Measurements from ENCODE around the gene HAPLN2.
"Not testable (repeated sequence)": the region's sequence is repeated elsewhere in the genome, so short reads cannot be mapped to it uniquely, and the experiment has no call there.

The HAPLN2 gene

GRCh38 chr1:156623946-156624813, 5.0 kb downstream of the HAPLN2 start:
- peak; percentile 65 for DNase-seq

- no peak for DNase-seq
These were observed 5.7 kb downstream of the HAPLN2 start for GRCh38 chr1:156624814-156625435.

- DNase-seq: peak; percentile 38
These were observed 6.3 kb downstream of the HAPLN2 start for GRCh38 chr1:156625436-156626078.

DNA sequence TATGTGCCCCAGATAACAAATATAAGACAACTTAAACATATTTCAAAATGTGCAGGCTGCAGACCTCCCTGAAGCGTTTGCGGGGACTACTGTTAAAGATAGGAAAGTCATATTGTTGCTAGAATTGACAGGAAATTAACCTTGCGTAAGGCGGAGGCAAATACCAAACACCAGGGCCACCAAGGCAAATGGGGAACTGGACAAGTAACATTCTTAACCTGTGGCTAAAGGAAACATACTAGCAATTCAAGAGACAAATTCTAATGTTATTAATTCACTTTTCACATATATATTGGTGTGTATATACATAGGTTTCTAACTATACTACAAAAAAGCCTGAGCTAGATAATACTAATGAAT, 6.8 kb downstream of the HAPLN2 start:
- no peak for DNase-seq

GRCh38 chr1:156627313-156627880, 8.2 kb downstream of the HAPLN2 start:
- DNase-seq: peak; percentile 77

- no peak for DNase-seq
These were observed 10.7 kb downstream of the HAPLN2 start for GRCh38 chr1:156629823-156630449.

DNA sequence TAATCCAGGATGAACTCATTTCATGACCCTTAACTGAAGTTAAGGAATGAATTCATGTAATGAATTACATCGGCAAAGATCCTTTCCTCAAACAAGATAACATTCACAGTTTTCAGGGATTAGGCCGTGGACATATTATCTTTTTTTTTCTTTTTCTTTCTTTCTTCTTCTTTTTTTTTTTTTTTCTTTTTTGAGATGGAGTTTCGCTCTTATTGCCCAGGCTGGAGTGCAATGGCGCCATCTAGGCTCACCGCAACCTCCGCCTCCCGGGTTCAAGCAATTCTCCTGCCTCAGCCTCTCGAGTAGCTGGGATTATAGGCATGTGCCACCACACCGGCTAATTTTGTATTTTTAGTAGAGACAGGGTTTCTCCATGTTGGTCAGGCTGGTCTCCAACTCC, 11.9 kb downstream of the HAPLN2 start:
- not testable (repeated sequence) for DNase-seq

DNA sequence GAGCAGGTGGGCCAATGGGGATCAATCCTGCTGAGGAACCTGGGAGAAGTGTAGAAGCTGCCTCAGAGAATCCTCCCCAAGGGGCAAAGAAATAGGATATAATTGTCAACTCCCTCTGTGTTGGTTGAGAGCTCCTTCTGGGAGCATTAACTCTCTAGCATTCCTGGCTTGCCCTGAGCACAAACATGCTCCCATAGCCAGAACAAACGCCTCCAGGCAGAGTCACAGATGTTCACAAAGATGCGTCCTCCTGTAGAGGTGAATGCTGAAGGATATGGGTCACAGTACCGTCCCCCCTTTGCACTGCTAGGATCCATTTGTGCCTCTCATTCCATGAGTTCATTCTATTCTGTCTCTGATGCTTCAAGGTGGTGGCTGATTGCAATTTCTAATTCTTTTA, 13.1 kb downstream of the HAPLN2 start:
- DNase-seq: no peak

GRCh38 chr1:156638189-156638985, 19.2 kb downstream of the HAPLN2 start:
- DNase-seq: no peak

DNA sequence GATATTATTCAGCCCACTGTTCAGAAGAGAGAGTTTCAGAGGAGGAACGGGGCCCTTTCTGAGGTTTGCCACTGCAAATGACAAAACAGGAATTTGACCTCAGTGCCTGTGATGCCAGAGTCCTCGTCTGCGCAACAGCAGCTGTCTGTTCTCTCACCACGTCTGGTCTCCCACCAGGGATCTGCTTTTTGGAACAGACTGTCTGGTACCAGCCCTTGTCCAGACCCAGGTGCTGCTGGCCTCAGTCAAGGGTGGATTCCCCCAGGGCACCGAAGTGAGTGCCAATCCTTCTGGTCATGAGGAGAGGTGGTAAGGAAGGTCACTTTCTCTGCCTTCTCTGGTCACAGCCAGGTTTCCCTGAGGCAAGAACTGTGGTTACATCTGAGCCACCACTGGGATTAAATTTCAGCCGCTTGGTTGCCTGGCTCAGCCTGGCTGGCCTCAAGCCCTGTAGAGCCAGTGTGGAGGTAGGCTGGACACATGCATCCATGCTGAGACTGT, 20.4 kb downstream of the HAPLN2 start:
- DNase-seq: no peak

GRCh38 chr1:156640842-156641706, 21.9 kb downstream of the HAPLN2 start:
- no peak for DNase-seq

DNA sequence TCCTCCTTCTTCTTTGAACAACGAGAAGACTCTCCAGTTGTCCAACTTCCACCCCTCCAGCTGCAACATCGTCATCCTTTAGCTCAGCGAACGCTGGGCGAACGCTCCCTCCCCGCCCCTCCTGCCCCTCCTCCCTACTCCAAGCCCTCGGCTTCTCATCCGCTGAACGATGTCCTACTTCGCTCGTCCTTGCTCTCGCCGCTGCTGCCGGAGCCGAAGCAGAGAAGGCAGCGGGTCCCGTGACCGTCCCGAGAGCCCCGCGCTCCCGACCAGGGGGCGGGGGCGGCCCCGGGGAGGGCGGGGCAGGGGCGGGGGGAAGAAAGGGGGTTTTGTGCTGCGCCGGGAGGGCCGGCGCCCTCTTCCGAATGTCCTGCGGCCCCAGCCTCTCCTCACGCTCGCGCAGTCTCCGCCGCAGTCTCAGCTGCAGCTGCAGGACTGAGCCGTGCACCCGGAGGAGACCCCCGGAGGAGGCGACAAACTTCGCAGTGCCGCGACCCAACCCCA, 22.6 kb downstream of the HAPLN2 start, which contains the start of gene BCAN:
TSS of gene BCAN (plus strand) at position 357 of the 504 bp plus-strand sequence. CDS start 3,938 bp downstream, outside the sequence.
- DNase-seq: peak; percentile 51

DNA sequence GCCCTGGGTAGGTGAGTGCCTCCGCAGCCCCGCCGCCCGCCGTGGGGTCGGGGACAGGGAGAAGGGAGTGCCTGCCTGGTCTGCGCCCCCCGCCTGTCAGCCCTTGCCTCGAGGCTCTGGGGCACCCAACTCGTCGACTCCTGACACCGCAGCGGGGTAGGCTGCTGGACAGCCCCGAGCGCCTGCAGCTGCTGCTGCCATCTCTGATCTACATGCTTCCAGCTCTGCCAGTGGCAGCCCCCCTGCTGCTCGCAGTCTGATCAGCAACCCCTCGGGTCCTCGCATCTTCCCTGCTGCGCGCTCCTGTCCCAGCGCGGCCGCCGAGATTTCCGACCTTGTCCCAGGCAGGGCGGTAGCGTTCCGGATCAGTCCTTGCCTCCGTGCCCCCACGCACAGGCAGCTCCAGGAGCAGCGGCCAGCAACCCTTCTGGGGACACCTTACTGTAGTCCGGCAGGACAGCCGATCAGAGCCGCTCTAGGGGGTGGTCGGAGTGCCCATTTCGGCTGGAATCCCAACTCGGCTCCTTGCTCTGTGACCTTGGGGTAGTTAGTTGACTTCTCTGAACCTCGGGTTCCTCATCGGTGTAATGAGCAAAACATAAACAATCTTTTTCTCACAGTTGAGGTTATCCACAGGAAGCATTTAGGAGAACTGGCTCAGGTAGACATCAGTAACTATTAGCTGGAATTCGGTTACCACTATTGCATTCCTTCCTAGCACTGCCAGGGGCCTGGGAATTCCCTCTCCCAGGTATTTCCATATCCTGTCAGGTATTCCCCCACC, 23.2 kb downstream of the HAPLN2 start:
- no peak for DNase-seq

GRCh38 chr1:156643049-156643777, 24.0 kb downstream of the HAPLN2 start:
- DNase-seq: no peak

DNA sequence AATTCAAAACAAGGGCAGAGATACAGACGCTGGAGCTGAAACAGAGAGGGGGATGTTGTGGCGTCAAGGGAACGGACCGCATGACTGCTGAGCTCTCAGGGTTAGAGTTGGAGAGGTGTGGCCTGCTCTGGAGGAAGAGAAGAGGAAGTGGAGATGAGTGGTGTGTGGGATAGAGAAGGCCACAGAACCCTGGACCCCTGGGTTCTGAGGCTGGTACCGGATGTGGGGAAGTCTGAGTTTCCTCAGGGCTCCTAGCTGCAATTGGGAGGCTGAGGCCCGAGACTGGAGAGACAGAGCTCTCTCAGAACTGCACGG, 24.5 kb downstream of the HAPLN2 start:
- DNase-seq: no peak

DNA sequence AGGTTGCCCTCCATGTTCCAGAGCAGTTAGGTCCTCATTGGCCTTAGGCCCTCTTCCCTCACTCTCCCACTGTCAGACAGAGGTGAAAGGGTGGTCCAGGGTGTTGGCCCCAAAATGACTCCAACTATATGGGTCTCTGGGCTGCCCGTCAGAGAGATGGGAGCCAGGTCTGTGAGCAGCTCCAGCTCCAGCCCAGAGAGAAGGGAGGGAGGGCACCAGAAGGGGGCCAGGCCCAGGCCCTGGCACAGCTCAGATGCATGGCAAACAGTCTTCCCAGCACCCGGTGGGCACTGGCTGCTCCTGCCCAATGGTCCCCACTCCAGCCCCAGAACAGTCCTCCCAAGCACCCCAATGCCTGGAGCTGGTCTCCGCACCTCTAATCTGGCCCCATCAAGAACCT, 24.9 kb downstream of the HAPLN2 start:
- no peak for DNase-seq

DNA sequence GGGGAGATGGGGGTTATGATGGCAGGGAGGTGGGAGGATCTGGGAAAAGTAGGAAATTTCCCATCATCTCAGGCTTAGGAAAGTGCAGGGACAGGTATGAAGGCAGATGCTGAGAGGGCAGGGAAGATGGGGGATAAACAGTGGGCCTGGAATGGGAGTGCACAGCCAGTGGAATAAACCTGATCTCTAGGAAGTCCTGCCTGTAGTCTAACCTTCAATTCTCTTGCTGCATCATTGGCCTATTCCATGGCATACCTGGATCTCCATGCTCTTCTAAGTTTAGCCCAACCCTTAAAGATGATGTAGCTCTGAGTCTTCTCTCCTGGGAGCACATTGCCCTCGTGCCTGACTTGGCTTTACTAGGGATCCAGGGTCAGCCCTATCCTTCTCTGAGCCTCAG, 25.4 kb downstream of the HAPLN2 start:
- DNase-seq: no peak

- no peak for DNase-seq
These were observed 25.8 kb downstream of the HAPLN2 start for GRCh38 chr1:156645056-156645455.

GRCh38 chr1:156645666-156646065, 26.5 kb downstream of the HAPLN2 start:
- DNase-seq: no peak

All from NCI-H510A treated with DMSO at 0.1 percent for 48 hours (cell line).